ENCODE measurements around the gene TTYH3. TPM values are rescaled to one million over a fixed set of nuclear protein-coding genes. Genes with fewer than 3 reads are reported as not detected.

TTYH3 gene
- total RNA-seq, 1 donor from 2014 or later = 29.3 TPM

GRCh38 chr7:2698581-2699288 is 66.9 kb downstream of the TTYH3 start:
- FAIRE-seq (no peak), DNase-seq (ENCODE audit: low spot score in 2 of 2) (no peak)

GRCh38 chr7:2699289-2699620 is 67.5 kb downstream of the TTYH3 start:
- FAIRE-seq (no peak), DNase-seq (ENCODE audit: low spot score in 2 of 2) (no peak)

DNA sequence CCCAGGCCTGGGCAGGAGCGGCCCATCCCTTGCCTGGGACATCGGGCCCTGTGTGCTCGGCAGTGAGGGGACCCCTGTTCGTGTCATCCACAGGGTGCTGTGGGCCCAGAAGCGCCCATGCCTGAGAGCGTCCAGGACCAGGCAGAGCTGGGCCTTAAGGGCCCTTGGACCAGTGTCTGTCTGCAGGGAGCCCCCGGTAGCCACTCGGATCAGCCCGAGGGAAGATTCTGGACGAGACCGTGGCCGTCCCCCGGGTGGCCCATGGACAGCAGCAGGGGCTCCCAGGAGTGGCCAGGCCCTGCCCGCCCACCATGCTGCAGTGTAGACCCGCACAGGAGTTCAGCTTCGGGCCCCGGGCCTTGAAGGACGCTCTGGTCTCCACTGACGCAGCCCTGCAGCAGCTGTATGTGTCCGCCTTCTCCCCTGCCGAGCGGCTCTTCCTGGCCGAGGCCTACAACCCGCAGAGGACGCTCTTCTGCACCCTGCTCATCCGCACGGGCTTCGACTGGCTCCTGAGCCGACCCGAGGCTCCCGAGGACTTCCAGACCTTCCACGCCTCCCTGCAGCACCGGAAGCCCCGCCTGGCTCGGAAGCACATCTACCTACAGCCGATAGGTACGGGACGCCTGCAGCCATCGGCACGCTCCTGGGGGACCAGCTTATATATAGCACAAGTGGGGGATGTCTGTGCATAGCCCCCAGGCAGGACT is 68.5 kb downstream of the TTYH3 start:
- no peak for FAIRE-seq
- no peak for DNase-seq (ENCODE audit: low spot score in 2 of 2)

GRCh38 chr7:2701424-2701823 is 69.6 kb downstream of the TTYH3 start:
- no peak for FAIRE-seq
- no peak for DNase-seq (ENCODE audit: low spot score in 2 of 2)

DNA sequence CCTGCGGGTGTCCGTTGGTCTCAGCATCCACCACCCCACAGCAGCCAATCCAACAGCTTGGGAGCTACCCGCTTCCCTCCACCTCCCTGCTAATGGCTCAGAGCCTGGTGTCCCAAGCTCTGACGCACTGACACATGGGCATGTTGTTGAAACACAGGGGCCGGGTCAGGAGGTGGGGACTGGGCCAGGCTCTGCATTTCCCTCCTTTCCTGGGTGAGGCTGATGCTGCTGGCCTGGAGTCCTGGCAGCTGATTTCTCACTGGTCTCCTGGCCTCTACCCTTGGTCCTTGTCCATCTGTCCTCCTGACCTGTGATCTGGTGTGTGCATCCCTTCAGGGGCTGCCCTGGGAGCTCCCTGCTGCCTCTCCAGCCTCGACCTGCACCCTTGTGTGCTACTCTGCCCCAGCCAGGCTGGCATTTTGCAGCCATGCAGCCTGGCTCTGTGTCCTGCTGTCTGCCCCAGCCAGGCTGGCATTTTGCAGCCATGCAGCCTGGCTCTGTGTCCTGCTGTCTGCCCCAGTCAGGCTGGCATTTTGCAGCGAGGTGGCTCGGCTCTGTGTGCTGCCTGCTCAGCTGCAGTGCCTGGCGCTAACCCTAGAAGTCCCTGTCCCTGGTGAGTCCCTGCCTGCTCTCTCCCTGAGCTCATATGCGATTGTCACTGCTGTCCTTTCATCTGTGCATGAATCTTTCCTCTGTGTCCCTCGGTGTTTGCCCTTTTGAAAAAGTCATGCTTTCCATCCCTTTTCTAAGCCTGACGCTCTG is 70.2 kb downstream of the TTYH3 start:
- peak; percentile 78 to 82 for DNase-seq (ENCODE audit: low spot score in 2 of 2)

GRCh38 chr7:2702594-2702957 is 70.8 kb downstream of the TTYH3 start:
- FAIRE-seq = no peak
- no peak for DNase-seq (ENCODE audit: low spot score in 2 of 2)

More for the DNA sequence above, 70.2 kb downstream of the TTYH3 start:
- FAIRE-seq = no peak

DNA sequence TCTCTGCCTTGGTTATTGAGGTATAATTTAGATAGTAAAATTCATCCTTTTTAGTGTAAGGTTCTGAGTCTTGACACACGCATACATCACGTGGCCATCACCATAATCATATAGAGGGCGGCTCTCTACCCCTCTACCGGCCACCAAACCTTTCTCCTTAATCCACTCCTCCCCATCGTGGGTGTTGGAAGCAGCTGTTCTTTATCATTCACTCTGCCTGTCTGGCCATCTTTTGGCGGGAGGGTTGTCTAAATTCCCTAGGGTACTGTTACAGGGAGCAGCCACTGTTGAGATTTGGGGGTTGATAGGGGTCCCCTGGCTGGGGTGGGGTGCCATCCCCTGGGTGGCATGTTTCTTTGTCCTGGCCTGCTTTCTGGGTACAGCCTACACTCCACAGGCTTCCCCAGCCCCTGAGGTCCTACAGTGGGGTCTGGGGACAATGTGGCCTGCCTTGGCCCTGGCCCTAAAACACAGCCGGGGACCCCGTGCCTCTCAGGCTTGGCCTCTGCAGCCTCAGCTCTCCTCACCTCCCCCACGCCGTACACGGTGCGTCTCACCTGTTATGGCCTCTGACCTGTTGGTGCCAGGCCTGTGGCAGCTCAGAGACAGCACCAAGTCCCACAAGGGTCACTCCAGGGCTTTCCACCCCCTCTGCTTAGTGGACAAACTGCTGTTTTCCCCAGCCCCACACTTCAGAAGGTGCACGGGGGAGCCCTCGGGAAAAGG is 73.7 kb downstream of the TTYH3 start:
- FAIRE-seq (no peak), DNase-seq (ENCODE audit: low spot score in 2 of 2) (no peak)

DNA sequence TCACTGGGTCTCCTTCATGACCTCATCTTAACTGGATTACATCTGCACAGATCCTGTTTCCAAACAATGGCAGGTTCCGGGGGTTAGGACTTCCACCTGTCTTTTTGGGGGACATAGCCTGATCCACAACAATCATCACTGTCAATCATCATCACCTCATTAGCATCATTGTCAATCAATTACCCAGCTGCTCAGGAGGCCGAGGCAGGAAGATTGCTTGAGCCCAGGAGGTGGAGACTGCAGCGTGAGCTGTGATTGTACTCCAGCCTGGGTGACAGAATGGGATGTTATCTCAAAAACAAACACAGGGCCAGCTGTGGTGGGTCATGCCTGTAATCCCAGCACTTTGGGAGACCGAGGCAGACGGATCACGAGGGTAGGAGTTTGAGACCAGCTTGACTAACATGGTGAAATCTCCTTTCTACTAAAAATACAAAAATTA is 74.9 kb downstream of the TTYH3 start:
- FAIRE-seq = no peak
- DNase-seq (ENCODE audit: low spot score in 2 of 2) = no peak

- DNase-seq (ENCODE audit: low spot score in 2 of 2) (no peak), FAIRE-seq (no peak)
Measured at GRCh38 chr7:2707481-2707880, 75.7 kb downstream of the TTYH3 start.

DNA sequence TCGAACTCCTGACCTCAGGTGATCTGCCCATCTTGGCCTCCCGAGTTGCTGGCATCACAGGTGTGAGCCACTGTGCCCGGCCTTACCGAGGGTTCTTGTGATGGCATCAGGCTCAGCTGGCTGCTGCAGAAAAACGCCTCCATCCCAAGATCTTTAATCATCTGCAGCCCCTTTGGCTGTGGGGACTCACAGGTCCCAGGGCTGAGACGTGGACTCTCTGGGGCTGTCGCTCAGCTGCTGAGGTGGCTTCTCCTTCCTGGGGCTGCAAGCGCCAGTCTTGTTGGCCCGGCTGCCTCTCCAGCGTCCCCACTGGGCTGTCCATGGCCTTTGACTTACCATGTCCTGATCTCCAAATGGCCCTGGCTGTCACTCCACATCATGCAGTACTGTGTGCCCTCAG is 76.3 kb downstream of the TTYH3 start:
- DNase-seq (ENCODE audit: low spot score in 2 of 2) (no peak), FAIRE-seq (no peak)

GRCh38 chr7:2708547-2709310 is 76.9 kb downstream of the TTYH3 start:
- FAIRE-seq (no peak), DNase-seq (ENCODE audit: low spot score in 2 of 2) (no peak)

GRCh38 chr7:2709553-2710285 is 77.9 kb downstream of the TTYH3 start:
- no peak for FAIRE-seq
- DNase-seq (ENCODE audit: low spot score in 2 of 2) = peak; percentile 73 to 77

DNA sequence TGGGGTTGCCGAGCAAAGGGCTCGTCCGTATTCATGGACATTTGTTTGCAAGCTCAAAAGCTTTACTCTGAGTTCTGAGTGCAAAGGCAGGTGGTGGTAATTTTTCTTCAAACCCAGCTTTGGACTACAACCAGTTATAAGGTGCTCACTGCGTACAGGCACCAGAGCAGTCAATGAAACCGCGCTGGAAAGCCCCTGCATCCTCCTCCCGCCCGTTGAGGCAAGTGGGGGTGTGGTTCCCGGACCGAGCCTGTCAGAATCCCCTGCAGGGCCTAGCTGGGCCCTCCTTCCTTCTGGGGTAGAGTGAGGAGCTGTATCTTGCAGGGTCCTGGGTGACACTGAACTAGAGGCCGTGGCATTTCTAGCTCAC is 78.5 kb downstream of the TTYH3 start:
- no peak for DNase-seq (ENCODE audit: low spot score in 2 of 2)
- no peak for FAIRE-seq

GRCh38 chr7:2710901-2711551 is 79.2 kb downstream of the TTYH3 start:
- FAIRE-seq = no peak
- DNase-seq (ENCODE audit: low spot score in 2 of 2) = no peak

DNA sequence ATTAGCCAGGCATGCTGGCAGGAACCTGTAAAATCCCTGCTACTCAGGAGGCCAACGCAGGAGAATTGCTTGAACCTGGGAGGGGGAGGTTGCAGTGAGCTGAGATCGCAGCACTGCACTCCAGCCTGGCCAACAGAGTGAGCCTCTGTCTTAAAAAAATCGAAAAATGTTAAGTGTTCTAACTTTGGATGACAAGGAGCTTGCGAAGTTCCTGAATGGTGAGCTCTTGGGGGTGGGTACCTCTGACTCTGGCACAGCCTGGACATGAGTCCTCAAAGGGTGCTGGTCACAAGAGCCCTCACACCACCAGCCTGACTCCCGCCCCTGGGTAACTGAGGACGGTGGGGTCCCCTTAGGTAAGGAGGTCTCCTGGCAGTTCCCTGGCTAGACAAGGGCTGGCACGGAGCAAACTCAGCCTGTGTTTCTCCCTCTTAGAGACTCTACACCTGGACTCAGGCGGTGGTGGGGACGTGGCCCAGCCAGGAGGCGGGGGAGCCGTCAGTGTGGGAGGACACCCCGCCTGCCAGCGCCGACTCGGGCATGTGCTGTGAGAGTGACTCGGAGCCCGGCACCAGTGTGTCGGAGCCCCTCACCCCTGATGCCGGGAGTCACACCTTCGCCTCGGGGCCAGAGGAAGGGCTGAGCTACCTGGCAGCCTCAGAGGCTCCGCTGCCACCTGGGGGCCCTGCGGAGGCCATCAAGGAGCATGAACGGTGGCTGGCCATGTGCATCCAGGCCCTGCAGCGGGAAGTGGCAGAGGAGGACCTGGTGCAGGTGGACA is 80.3 kb downstream of the TTYH3 start:
- DNase-seq (ENCODE audit: low spot score in 2 of 2) = no peak
- FAIRE-seq = no peak

GRCh38 chr7:2713370-2713769 is 81.6 kb downstream of the TTYH3 start:
- DNase-seq (ENCODE audit: low spot score in 2 of 2) = no peak
- FAIRE-seq = no peak

DNA sequence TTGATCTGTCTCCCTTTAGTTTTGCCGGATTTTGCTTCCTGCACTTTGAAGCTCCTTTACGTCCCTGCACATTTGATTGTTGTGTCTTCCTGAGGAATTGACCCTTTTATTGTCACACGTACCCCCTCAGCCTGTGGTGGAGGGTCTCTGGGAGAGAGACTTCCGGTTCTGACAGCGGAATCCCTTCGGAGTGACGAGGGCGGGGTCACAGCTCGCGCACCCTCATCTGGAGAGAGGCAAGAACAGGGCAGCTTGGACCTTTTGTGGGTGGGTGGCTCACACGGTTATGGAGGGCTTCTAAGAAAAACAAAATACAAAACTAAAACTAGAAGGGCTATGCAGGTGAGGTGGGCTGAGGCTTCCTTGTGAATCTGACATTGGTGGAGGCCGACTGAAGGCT is 82.2 kb downstream of the TTYH3 start:
- DNase-seq (ENCODE audit: low spot score in 2 of 2) = no peak
- no peak for FAIRE-seq
